Astrocyte (in vitro differentiated cells and primary cell): Measurements from ENCODE around the gene GPR137B. TPM values are rescaled to one million over a fixed set of nuclear protein-coding genes. Genes with fewer than 3 reads are reported as not detected.

Source experiments
- DNase-seq: peaks from one replicate; pipeline ENCODE4 v3.0.0-alpha.2; 2010; ENCODE audit warnings: low read depth
- FAIRE-seq: peaks from 2 replicates; lab custom pipeline; 2011; peaks lifted over from hg19 to GRCh38; lab: Jason Lieb, UNC
- H2AFZ ChIP-seq: 2 replicates; pipeline ENCODE4 v1.6.0; 2012; ENCODE audit warnings: low read depth, low read length, inconsistent platforms
- H3K27ac ChIP-seq: 2 replicates; pipeline ENCODE4 v1.5.1; 2011; ENCODE audit warnings: low read depth, low read length, inconsistent platforms
- H3K27me3 ChIP-seq: 2 replicates; pipeline ENCODE4 v1.6.0; 2011; ENCODE audit warnings: low read length, inconsistent platforms; ENCODE audit not compliant: insufficient read depth
- H3K36me3 ChIP-seq: 2 replicates; pipeline ENCODE4 v1.5.1; 2011; ENCODE audit warnings: low read length, inconsistent platforms; ENCODE audit not compliant: insufficient read depth
- H3K4me1 ChIP-seq: 2 replicates; pipeline ENCODE4 v1.5.1; 2011; ENCODE audit warnings: low read length, inconsistent platforms; ENCODE audit not compliant: insufficient read depth
- H3K4me2 ChIP-seq: 2 replicates; pipeline ENCODE4 v1.6.0; 2012; ENCODE audit warnings: low read length, inconsistent platforms
- H3K4me3 ChIP-seq: 2 replicates; pipeline ENCODE4 v1.5.1; 2011; ENCODE audit warnings: low read depth, mild to moderate bottlenecking, low read length, inconsistent platforms; ENCODE audit not compliant: insufficient read depth
- H3K79me2 ChIP-seq: 2 replicates; pipeline ENCODE4 v1.6.0; 2012; ENCODE audit warnings: mild to moderate bottlenecking, low read length, inconsistent platforms; ENCODE audit not compliant: insufficient read depth
- H3K9ac ChIP-seq: 2 replicates; pipeline ENCODE4 v1.6.0; 2012; ENCODE audit warnings: mild to moderate bottlenecking, low read length, inconsistent platforms
- H3K9me3 ChIP-seq: 2 replicates; pipeline ENCODE4 v1.5.1; 2012; ENCODE audit warnings: low read depth, mild to moderate bottlenecking, low read length, inconsistent platforms; ENCODE audit not compliant: insufficient read depth
- H4K20me1 ChIP-seq: 2 replicates; pipeline ENCODE4 v1.6.0; 2012; ENCODE audit warnings: low read length, inconsistent platforms; ENCODE audit not compliant: insufficient read depth
- H3K27ac Mint-ChIP-seq: one replicate; pipeline ENCODE4 v1.8.0; 2021; ENCODE audit warnings: mild to moderate bottlenecking, mixed read lengths; ENCODE audit not compliant: unreplicated experiment
- H3K27me3 Mint-ChIP-seq: one replicate; pipeline ENCODE4 v1.8.0; 2021; ENCODE audit warnings: low read depth, mixed read lengths; ENCODE audit not compliant: unreplicated experiment
- H3K36me3 Mint-ChIP-seq: one replicate; pipeline ENCODE4 v1.8.0; 2021; ENCODE audit warnings: low read depth, mixed read lengths; ENCODE audit not compliant: unreplicated experiment
- H3K4me1 Mint-ChIP-seq: one replicate; pipeline ENCODE4 v1.8.0; 2021; ENCODE audit warnings: low read depth, mixed read lengths; ENCODE audit not compliant: unreplicated experiment
- H3K4me3 Mint-ChIP-seq: one replicate; pipeline ENCODE4 v1.8.0; 2021; ENCODE audit warnings: mild to moderate bottlenecking, moderate library complexity, mixed read lengths; ENCODE audit not compliant: unreplicated experiment
- H3K9me3 Mint-ChIP-seq: one replicate; pipeline ENCODE4 v1.8.0; 2021; ENCODE audit warnings: mild to moderate bottlenecking, mixed read lengths; ENCODE audit not compliant: unreplicated experiment
- CTCF ChIP-seq: IDR thresholded peaks from 2 replicates; pipeline ENCODE4 v1.5.1; 2011; ENCODE audit warnings: low read depth, mild to moderate bottlenecking, inconsistent platforms, low read length, moderate library complexity; ENCODE audit not compliant: insufficient read depth
- EZH2 ChIP-seq: IDR thresholded peaks from 2 replicates; pipeline ENCODE4 v1.6.1; 2012; ENCODE audit warnings: mild to moderate bottlenecking, low read length, inconsistent platforms; ENCODE audit not compliant: insufficient read depth
- total RNA-seq: library from RNA; stranded (reverse); gene quantifications from 2 replicates; pipeline ENCODE4 v1.2.1, GENCODE V29; 2021

Gene GPR137B
- total RNA-seq, 1 donor from 2014 or later, result 12.9 TPM

- no peaks in the 10 kb centered on the region for H4K20me1 ChIP-seq
- Mint-ChIP-seq H3K27ac (no peak overlapping the region), H3K4me1 (no peaks in the 10 kb centered on the region), H3K36me3 (peaks cover 7% of the 10 kb centered on the region), H3K4me3 (no peak overlapping the region), H3K9me3 (peaks cover 6% of the 10 kb centered on the region), H3K27me3 (no peaks in the 10 kb centered on the region)
- no peaks in the 10 kb centered on the region for H3K9me3 ChIP-seq
- H3K27me3 ChIP-seq, result no peaks in the 10 kb centered on the region
- no peak overlapping the region for H2AFZ ChIP-seq
- H3K4me1 ChIP-seq, result no peaks in the 10 kb centered on the region
- FAIRE-seq, result no peak
- no peak overlapping the region for H3K4me3 ChIP-seq
- no peak overlapping the region for H3K4me2 ChIP-seq
- H3K27ac ChIP-seq, result no peak overlapping the region
- H3K79me2 ChIP-seq, result no peaks in the 10 kb centered on the region
- no peak overlapping the region for H3K9ac ChIP-seq
- TF ChIP-seq EZH2 (no peak), CTCF (no peak)
- no peak for DNase-seq
- no peaks in the 10 kb centered on the region for H3K36me3 ChIP-seq
Observed at GRCh38 chr1:236253119-236253518, 110.8 kb downstream of the GPR137B start.

- peaks cover 11% of the 10 kb centered on the region for H3K9me3 Mint-ChIP-seq
- TF ChIP-seq EZH2 (no peak), CTCF (no peak)
- no peaks in the 10 kb centered on the region for H3K4me1 Mint-ChIP-seq
- Histone ChIP-seq H3K27me3 (no peaks in the 10 kb centered on the region), H3K36me3 (no peaks in the 10 kb centered on the region), H3K4me3 (no peak overlapping the region), H2AFZ (no peak overlapping the region), H3K27ac (no peak overlapping the region), H3K4me1 (no peaks in the 10 kb centered on the region), H3K9ac (no peak overlapping the region), H4K20me1 (no peaks in the 10 kb centered on the region), H3K9me3 (no peaks in the 10 kb centered on the region), H3K4me2 (no peak overlapping the region), H3K79me2 (no peaks in the 10 kb centered on the region)
- H3K27me3 Mint-ChIP-seq, result no peaks in the 10 kb centered on the region
- peaks cover 7% of the 10 kb centered on the region for H3K36me3 Mint-ChIP-seq
- H3K4me3 Mint-ChIP-seq, result no peak overlapping the region
- DNase-seq, result no peak
- no peak overlapping the region for H3K27ac Mint-ChIP-seq
- FAIRE-seq, result no peak
Observed at GRCh38 chr1:236253918-236254637, 111.7 kb downstream of the GPR137B start.

- Histone ChIP-seq H3K9ac (no peak overlapping the region), H3K4me2 (no peak overlapping the region), H3K36me3 (no peaks in the 10 kb centered on the region), H3K4me3 (no peak overlapping the region), H3K79me2 (no peaks in the 10 kb centered on the region), H3K9me3 (no peaks in the 10 kb centered on the region), H2AFZ (no peak overlapping the region), H4K20me1 (no peaks in the 10 kb centered on the region), H3K27me3 (no peaks in the 10 kb centered on the region), H3K4me1 (no peaks in the 10 kb centered on the region), H3K27ac (no peak overlapping the region)
- Mint-ChIP-seq H3K4me1 (no peaks in the 10 kb centered on the region), H3K9me3 (peaks cover 21% of the 10 kb centered on the region), H3K27ac (no peak overlapping the region), H3K27me3 (no peaks in the 10 kb centered on the region), H3K36me3 (peaks cover 16% of the 10 kb centered on the region), H3K4me3 (no peak overlapping the region)
- FAIRE-seq (no peak), DNase-seq (no peak)
- TF ChIP-seq CTCF (no peak), EZH2 (no peak)
Observed at GRCh38 chr1:236257216-236257615, 114.9 kb downstream of the GPR137B start.
